H1 (cell line): ENCODE data around the gene GALNT11. TPM values are rescaled to one million over a fixed set of nuclear protein-coding genes. Genes with fewer than 3 reads are reported as not detected.

Source experiments
- CTCF ChIA-PET: fragments of 300-600 bp; sonication (Branson Sonifier 250); formaldehyde crosslinking; loops from one replicate; lab custom pipeline; 2021; ENCODE audit not compliant: partially characterized antibody; lab: Charles Lee
- POLR2A ChIA-PET: fragments of 300-600 bp; sonication (Branson Sonifier 250); formaldehyde crosslinking; loops from one replicate; lab custom pipeline; 2021; ENCODE audit warnings: inconsistent platforms; ENCODE audit not compliant: partially characterized antibody; lab: Charles Lee
- DNase-seq, 2 experiments: peaks; one replicate each; pipeline versions ENCODE4 v3.0.0 to v3.0.0-alpha.2; 2010 to 2022; ENCODE audit warnings: low spot score in 2 of 2, low read depth in 1 of 2, mixed read lengths in 1 of 2
- FAIRE-seq: peaks from 2 replicates; lab custom pipeline; 2011; peaks lifted over from hg19 to GRCh38; lab: Jason Lieb, UNC
- H2AFZ ChIP-seq: 2 replicates; pipeline ENCODE4 v1.8.1; 2012; ENCODE audit warnings: low read length, inconsistent platforms
- H2AK5ac ChIP-seq: 2 replicates; pipeline ENCODE4 v1.6.1; 2013; ENCODE audit warnings: low read depth, low read length
- H2BK120ac ChIP-seq: replicated peaks from 2 replicates; pipeline ENCODE3; 2013; ENCODE audit warnings: low read depth, low read length, inconsistent platforms
- H2BK12ac ChIP-seq: 2 replicates; pipeline ENCODE4 v1.6.1; 2013; ENCODE audit warnings: low read depth, low read length
- H2BK15ac ChIP-seq: 2 replicates; pipeline ENCODE4 v1.6.1; 2013; ENCODE audit warnings: low read length
- H2BK20ac ChIP-seq: 2 replicates; pipeline ENCODE4 v1.6.1; 2013; ENCODE audit warnings: low read length
- H2BK5ac ChIP-seq: 2 replicates; pipeline ENCODE4 v1.6.1; 2013; ENCODE audit warnings: low read depth, low read length
- H3K14ac ChIP-seq: 2 replicates; pipeline ENCODE4 v1.6.1; 2013; ENCODE audit warnings: inconsistent platforms; ENCODE audit not compliant: insufficient read length
- H3K18ac ChIP-seq: 2 replicates; pipeline ENCODE4 v1.6.1; 2013; ENCODE audit warnings: low read length; ENCODE audit errors: extremely low read depth
- H3K23ac ChIP-seq: 2 replicates; pipeline ENCODE4 v1.6.1; 2013; ENCODE audit warnings: inconsistent platforms; ENCODE audit not compliant: insufficient read length
- H3K23me2 ChIP-seq: 2 replicates; pipeline ENCODE4 v1.6.1; 2013; ENCODE audit warnings: low read depth, low read length
- H3K27ac ChIP-seq: 2 replicates; pipeline ENCODE4 v1.6.1; 2011; ENCODE audit warnings: low read depth, low read length, inconsistent platforms
- H3K27me3 ChIP-seq, 4 experiments: replicated peaks in 1 of 4; 1 replicate in 1 of 4; 2 replicates in 3 of 4; pipeline versions ENCODE4 v1.6.1 to v1.8.1; 2011 to 2013; ENCODE audit warnings: low read length in 3 of 4, mild to moderate bottlenecking in 3 of 4, inconsistent platforms in 2 of 4, mixed read lengths in 2 of 4, moderate library complexity in 1 of 4; ENCODE audit not compliant: control insufficient read depth in 3 of 4, insufficient read depth in 3 of 4; ENCODE audit errors: extremely low read depth in 1 of 4
- H3K36me3 ChIP-seq, 4 experiments: 2 replicates each; pipeline versions ENCODE4 v1.6.1 to v1.8.1; 2011 to 2013; ENCODE audit warnings: mild to moderate bottlenecking in 4 of 4, low read length in 3 of 4, moderate library complexity in 2 of 4, control low read depth in 1 of 4, inconsistent platforms in 1 of 4; ENCODE audit not compliant: insufficient read depth in 4 of 4, control insufficient read depth in 2 of 4
- H3K4ac ChIP-seq: replicated peaks from 2 replicates; pipeline ENCODE3; 2013; ENCODE audit warnings: low read length, low read depth, mixed read lengths, inconsistent platforms; ENCODE audit not compliant: insufficient read length
- H3K4me1 ChIP-seq, 4 experiments: replicated peaks in 1 of 4; 1 replicate in 1 of 4; 2 replicates in 3 of 4; pipeline versions ENCODE4 v1.6.1 to v1.8.1; 2011 to 2013; ENCODE audit warnings: low read length in 3 of 4, inconsistent platforms in 2 of 4, mixed read lengths in 1 of 4; ENCODE audit not compliant: insufficient read depth in 4 of 4, control insufficient read depth in 3 of 4
- H3K4me2 ChIP-seq, 2 experiments: 2 replicates each; pipeline versions ENCODE4 v1.6.1 to v1.8.1; 2011 to 2013; ENCODE audit warnings: low read depth in 2 of 2, low read length in 2 of 2, control low read depth in 1 of 2, inconsistent platforms in 1 of 2, mild to moderate bottlenecking in 1 of 2; ENCODE audit not compliant: insufficient read depth in 1 of 2
- H3K4me3 ChIP-seq, 4 experiments: fragments of 200-600, 300-600 bp in 1 of 4; sonication (generic), shearing (Covaris generic), sonication (Bioruptor Twin) in 1 of 4; 2 replicates each; pipeline versions ENCODE4 v1.5.1 to v1.8.1; 2011 to 2016; ENCODE audit warnings: low read length in 4 of 4, low read depth in 3 of 4, control low read depth in 2 of 4, inconsistent platforms in 2 of 4, mild to moderate bottlenecking in 2 of 4, mixed read lengths in 1 of 4, moderate library complexity in 1 of 4; ENCODE audit not compliant: insufficient read depth in 2 of 4; ENCODE audit errors: extremely low read depth in 1 of 4
- H3K56ac ChIP-seq: replicated peaks from 2 replicates; pipeline ENCODE3; 2013; ENCODE audit warnings: low read depth, mild to moderate bottlenecking, mixed read lengths, low read length, inconsistent platforms; ENCODE audit not compliant: insufficient read length
- H3K79me1 ChIP-seq: 2 replicates; pipeline ENCODE4 v1.6.1; 2013; ENCODE audit warnings: low read depth, low read length, control low read depth
- H3K79me2 ChIP-seq, 2 experiments: 2 replicates each; pipeline versions ENCODE4 v1.6.1 to v1.8.1; 2012 to 2013; ENCODE audit warnings: low read length in 2 of 2, mild to moderate bottlenecking in 2 of 2, inconsistent platforms in 1 of 2; ENCODE audit not compliant: insufficient read depth in 2 of 2, control insufficient read depth in 1 of 2
- H3K9ac ChIP-seq, 4 experiments: replicated peaks in 1 of 4; 1 replicate in 1 of 4; 2 replicates in 3 of 4; pipeline versions ENCODE4 v1.6.1 to v1.8.1; 2011 to 2013; ENCODE audit warnings: low read depth in 3 of 4, low read length in 3 of 4, control low read depth in 2 of 4, mild to moderate bottlenecking in 2 of 4, moderate library complexity in 2 of 4, inconsistent platforms in 1 of 4; ENCODE audit errors: extremely low read depth in 1 of 4
- H3K9me3 ChIP-seq, 2 experiments: 2 replicates each; pipeline versions ENCODE4 v1.6.1 to v1.8.1; 2012 to 2013; ENCODE audit warnings: mild to moderate bottlenecking in 2 of 2, moderate library complexity in 2 of 2, control low read depth in 1 of 2, inconsistent platforms in 1 of 2, low read depth in 1 of 2, low read length in 1 of 2, mixed read lengths in 1 of 2; ENCODE audit not compliant: insufficient read depth in 2 of 2
- H4K20me1 ChIP-seq, 2 experiments: replicated peaks in 1 of 2; 2 replicates each; pipeline versions ENCODE3 to v1.8.1; 2011 to 2013; ENCODE audit warnings: inconsistent platforms in 2 of 2, low read length in 2 of 2, mild to moderate bottlenecking in 1 of 2; ENCODE audit not compliant: insufficient read depth in 2 of 2, control insufficient read depth in 1 of 2
- H4K5ac ChIP-seq: 2 replicates; pipeline ENCODE4 v1.6.1; 2013; ENCODE audit warnings: low read length, low read depth, mixed read lengths, inconsistent platforms; ENCODE audit not compliant: insufficient read length
- H4K8ac ChIP-seq: 2 replicates; pipeline ENCODE4 v1.8.0; 2013; ENCODE audit warnings: mild to moderate bottlenecking, moderate library complexity, low read length, inconsistent platforms; ENCODE audit not compliant: insufficient read depth; ENCODE audit errors: extremely low read depth
- H4K91ac ChIP-seq: replicated peaks from 2 replicates; pipeline ENCODE3; 2013; ENCODE audit warnings: low read length, mixed read lengths, inconsistent platforms; ENCODE audit not compliant: insufficient read length
- CBX5 ChIP-seq: fragments of 300-800, 300-1000 bp; sonication (generic); IDR thresholded peaks from 2 replicates; pipeline ENCODE4 v1.7.1; 2016; ENCODE audit warnings: antibody characterized with exemption, low read length, low read depth
- CHD2 ChIP-seq: IDR thresholded peaks from 2 replicates; pipeline ENCODE4 v1.6.1; 2012; ENCODE audit warnings: low read length, improper control_type of control experiment
- E2F6 ChIP-seq: IDR thresholded peaks from 2 replicates; pipeline ENCODE4 v1.6.1; 2012; ENCODE audit warnings: inconsistent platforms
- GTF2F1 ChIP-seq: IDR thresholded peaks from 2 replicates; pipeline ENCODE4 v1.6.1; 2012; ENCODE audit warnings: low read depth, low read length, improper control_type of control experiment, borderline replicate concordance
- HDAC6 ChIP-seq: IDR thresholded peaks from one replicate; pipeline ENCODE4 v1.7.1; 2012; ENCODE audit warnings: low read depth, mild to moderate bottlenecking, inconsistent platforms, low read length, moderate library complexity
- POLR2A ChIP-seq, 2 experiments: IDR thresholded peaks; 1 replicate in 1 of 2; 2 replicates in 1 of 2; pipeline ENCODE4 v1.6.1; 2011; ENCODE audit warnings: low read depth in 2 of 2, low read length in 2 of 2, mild to moderate bottlenecking in 2 of 2; ENCODE audit errors: control extremely low read depth in 1 of 2
- POLR2AphosphoS5 ChIP-seq: IDR thresholded peaks from 2 replicates; pipeline ENCODE4 v1.6.1; 2011; ENCODE audit warnings: low read depth, low read length
- RAD21 ChIP-seq, 2 experiments: IDR thresholded peaks in 1 of 2; conservative IDR thresholded peaks in 1 of 2; 2 replicates each; pipeline ENCODE4 v1.6.1; 2011; ENCODE audit warnings: low read depth in 2 of 2, low read length in 2 of 2, improper control_type of control experiment in 1 of 2, inconsistent platforms in 1 of 2, mild to moderate bottlenecking in 1 of 2, moderate library complexity in 1 of 2
- RBBP5 ChIP-seq: IDR thresholded peaks from 2 replicates; pipeline ENCODE4 v1.7.1; 2012; ENCODE audit warnings: low read depth, mild to moderate bottlenecking, inconsistent platforms, low read length, moderate library complexity, borderline replicate concordance
- SIN3A ChIP-seq, 2 experiments: IDR thresholded peaks in 1 of 2; conservative IDR thresholded peaks in 1 of 2; 2 replicates each; pipeline ENCODE4 v1.6.1; 2011 to 2012; ENCODE audit warnings: low read length in 2 of 2, improper control_type of control experiment in 1 of 2, low read depth in 1 of 2, mild to moderate bottlenecking in 1 of 2
- SIRT6 ChIP-seq: IDR thresholded peaks from one replicate; pipeline ENCODE4 v1.7.1; 2012; ENCODE audit warnings: low read length, inconsistent platforms
- USF2 ChIP-seq: IDR thresholded peaks from 2 replicates; pipeline ENCODE4 v1.6.1; 2011; ENCODE audit warnings: low read length, improper control_type of control experiment
- ZNF274 ChIP-seq: IDR thresholded peaks from 2 replicates; pipeline ENCODE4 v1.7.0; 2012; ENCODE audit warnings: low read length, borderline replicate concordance; ENCODE audit errors: extremely low read depth
- WGBS, 2 experiments: shearing (Covaris generic) in 1 of 2; methylation state at CpG; one replicate each; pipeline versions ENCODE4 v1.1.6 to v1.1.7; 2013 to 2015; ENCODE audit warnings: low lambda C conversion rate in 2 of 2, mixed read lengths in 2 of 2, inconsistent platforms in 1 of 2, low coverage in 1 of 2, missing lambda C conversion rate in 1 of 2; ENCODE audit not compliant: insufficient replicate concordance in 2 of 2, insufficient coverage in 1 of 2, insufficient read length in 1 of 2; ENCODE audit errors: extremely low coverage in 1 of 2, missing lambda C conversion rate in 1 of 2; 5-methylcytosine and 5-hydroxymethylcytosine counted together
- polyA plus RNA-seq, 7 experiments: library from polyadenylated mRNA; depleted of rRNA in 3 of 7; stranded (reverse) in 5 of 7; unstranded in 2 of 7; fragments of >200 nt in 5 of 7; fragments of 200-250 nt in 2 of 7; gene quantifications; 1 replicate in 5 of 7; 2 replicates in 1 of 7; 4 replicates in 1 of 7; pipeline versions ENCODE4 v1.2.1 to v1.2.3, GENCODE V29; 2011 to 2013; ENCODE audit warnings: missing spikeins in 2 of 7, mixed read lengths in 2 of 7
- total RNA-seq: library from RNA; stranded (reverse); fragmentation: NEBNext Ultra II Directional; extraction: Animal tissue kit (Norgen Biotek cat#: 25700); gene quantifications from 2 replicates; pipeline ENCODE4 v1.2.1, GENCODE V29; 2021

GALNT11 gene
- total and polyA plus RNA-seq, 2 of the 8 experiments (the other 6 are each of a cell fraction or from before 2014, with no cell fraction given), result 20.5 to 23.2 TPM

- Histone ChIP-seq H3K9me3 (no peaks in the 10 kb centered on the region), H4K91ac (no peak overlapping the region), H3K4me2 (no peak overlapping the region), H3K27ac (no peak overlapping the region), H4K20me1 (peaks cover 0 to 4% of the 10 kb centered on the region in 2 experiments), H3K79me1 (no peaks in the 10 kb centered on the region; the same call in 1 of the 2 replicates), H2BK5ac (no peak overlapping the region), H2BK12ac (no peak overlapping the region), H3K4me1 (no peaks in the 10 kb centered on the region), H4K8ac (no peak overlapping the region; the same call in 1 of the 2 replicates), H3K56ac (no peak overlapping the region), H3K4me3 (no peak overlapping the region), H3K9ac (no peak overlapping the region; a peak in 1 of 7 replicates), H4K5ac (no peak overlapping the region), H3K4ac (no peak overlapping the region), H3K18ac (no peak overlapping the region), H3K36me3 (peaks cover 5 to 74% (median 51%) of the 10 kb centered on the region in 4 experiments; a peak in 7 of 8 replicates), H2BK20ac (no peak overlapping the region), H3K23me2 (no peaks in the 10 kb centered on the region), H2AFZ (no peak overlapping the region), H3K14ac (no peak overlapping the region), H3K23ac (no peak overlapping the region), H2BK120ac (no peak overlapping the region), H3K79me2 (no peaks in the 10 kb centered on the region), H2AK5ac (no peak overlapping the region), H3K27me3 (no peaks in the 10 kb centered on the region), H2BK15ac (no peak overlapping the region)
- ChIA-PET CTCF (interaction anchor here (0.6 to 0.9 kb wide), 2 partner anchors 9 to 522 kb away, joined by 3 read pairs; no protein-coding TSS in a partner anchor), POLR2A (no interaction called here)
- DNase-seq (no peak), FAIRE-seq (no peak)
- 95% methylated on average over 5 of the region's 5 CpGs; no CpG with 5 or more reads in 1 of the 2 experiments for WGBS, 2 experiments
- TF ChIP-seq POLR2A (IDR thresholded peaks at IDR 0.05; ENCODE audit: control extremely low read depth in 1 of 2, low read depth in 2 of 2, low read length in 2 of 2) (no peak), HDAC6 (no peak), CBX5 (no peak), POLR2AphosphoS5 (no peak), RBBP5 (no peak), GTF2F1 (no peak), CHD2 (no peak), E2F6 (no peak), SIRT6 (no peak), RAD21 (IDR thresholded peaks at IDR 0.05 in 1 of 2, conservative IDR thresholded peaks at IDR 0.05 in 1 of 2; ENCODE audit: low read depth in 2 of 2, low read length in 2 of 2) (no peak), USF2 (no peak), SIN3A (conservative IDR thresholded peaks at IDR 0.05 in 1 of 2, IDR thresholded peaks at IDR 0.05 in 1 of 2; ENCODE audit: low read depth in 1 of 2, low read length in 2 of 2) (no peak), ZNF274 (no peak)
Measured at GRCh38 chr7:152148706-152149105, 123.2 kb downstream of the GALNT11 start.
